Activated CD4-positive, alpha-beta T cell treated with anti-CD3 and anti-CD28 coated beads, Interleukin-2, amount 50 U/mL, for 16 hours (primary cell): Measurements from ENCODE around the gene SLC35F1.

Experiments used
- DNase-seq: peaks from one replicate; pipeline ENCODE4 v3.0.0-alpha.2; 2020

Gene SLC35F1

GRCh38 chr6:118285791-118286190 is 378.7 kb downstream of the SLC35F1 start:
- no peak for DNase-seq

- DNase-seq: no peak
Measured at GRCh38 chr6:118288355-118289124, 381.5 kb downstream of the SLC35F1 start.

- DNase-seq: no peak
Measured at GRCh38 chr6:118292558-118292957, 385.5 kb downstream of the SLC35F1 start.

GRCh38 chr6:118294906-118295305 is 387.8 kb downstream of the SLC35F1 start:
- DNase-seq: no peak

DNA sequence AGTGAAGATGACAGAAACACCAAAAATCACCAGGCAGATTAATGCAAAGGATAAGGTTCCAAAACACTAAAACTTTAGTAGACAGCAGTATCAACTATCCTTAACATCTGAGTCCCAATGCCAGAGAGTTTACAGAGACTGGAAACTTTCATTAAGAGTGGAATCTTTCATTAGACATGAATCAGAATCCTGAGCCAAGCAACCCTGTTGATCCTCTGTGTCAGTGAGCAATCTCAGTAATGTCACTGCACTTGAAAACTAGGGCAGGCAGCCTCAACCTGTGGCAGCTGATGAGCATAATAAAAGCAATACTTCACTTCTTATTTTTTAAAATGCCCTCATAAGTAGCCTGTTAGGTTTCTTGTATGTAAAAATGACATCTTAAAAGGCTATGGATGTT is 388.3 kb downstream of the SLC35F1 start:
- DNase-seq: no peak

GRCh38 chr6:118296129-118296901 is 389.3 kb downstream of the SLC35F1 start:
- DNase-seq: no peak

- DNase-seq: no peak
Measured at GRCh38 chr6:118297821-118298220, 390.8 kb downstream of the SLC35F1 start.

- DNase-seq: no peak
Measured at GRCh38 chr6:118298476-118299427, 391.7 kb downstream of the SLC35F1 start.

DNA sequence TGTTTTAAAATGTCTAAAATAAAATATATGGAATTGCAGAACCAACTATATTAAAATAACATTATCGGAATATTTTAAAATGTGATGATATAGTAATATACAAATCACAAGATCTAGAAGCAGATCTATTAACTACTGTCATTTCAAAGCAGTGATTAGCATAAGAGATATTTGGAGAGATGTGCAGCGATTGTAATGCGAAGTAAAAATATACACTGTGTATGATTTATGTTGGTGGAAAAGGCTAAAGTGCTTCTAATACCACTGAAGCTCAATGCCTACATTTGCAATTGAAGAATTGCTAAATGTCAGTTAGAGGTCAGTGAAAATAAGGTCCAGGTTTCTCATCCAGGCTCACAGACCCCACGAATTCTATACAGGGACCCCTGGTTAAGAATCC is 392.4 kb downstream of the SLC35F1 start:
- no peak for DNase-seq

DNA sequence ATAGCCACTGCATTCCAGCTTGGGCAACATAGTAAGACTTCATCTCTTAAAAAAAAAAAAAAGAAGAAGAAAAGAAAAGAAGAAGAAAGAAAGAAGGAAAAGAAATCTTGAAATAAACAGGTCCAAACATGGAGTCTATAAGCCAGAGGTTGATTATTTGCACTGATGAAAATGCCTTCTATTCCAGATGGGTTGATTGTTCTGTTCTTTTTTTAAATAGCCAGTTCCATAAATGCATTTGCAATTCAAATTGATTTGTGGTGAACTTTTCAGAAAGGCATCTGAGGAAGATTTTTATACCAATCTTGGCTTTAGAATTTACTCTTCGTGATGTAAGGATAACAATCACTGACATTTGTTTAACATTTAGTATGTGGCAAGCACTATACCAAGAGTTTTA is 397.3 kb downstream of the SLC35F1 start:
- DNase-seq: no peak

DNA sequence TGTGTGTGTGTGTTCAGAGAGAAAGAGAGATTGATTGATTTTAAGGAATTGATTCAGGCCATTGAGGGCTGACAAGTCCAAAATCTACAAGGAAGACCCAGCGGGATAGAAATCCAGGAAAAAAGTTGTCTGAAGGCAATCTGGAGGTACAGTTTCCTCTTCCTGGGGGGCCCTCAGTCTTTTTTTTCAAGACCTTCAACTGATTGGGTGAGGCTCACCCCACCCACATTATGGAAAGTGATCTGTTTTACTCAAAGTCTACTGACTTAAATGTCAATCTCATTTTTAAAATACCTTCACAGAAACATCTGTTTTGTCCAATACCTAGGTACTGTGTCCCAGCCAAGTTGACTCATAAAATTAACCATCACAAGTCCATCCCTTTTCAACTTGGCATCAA is 398.0 kb downstream of the SLC35F1 start:
- no peak for DNase-seq

GRCh38 chr6:118306392-118307238 is 399.6 kb downstream of the SLC35F1 start:
- no peak for DNase-seq

- no peak for DNase-seq
Measured at GRCh38 chr6:118307581-118307980, 400.5 kb downstream of the SLC35F1 start.

DNA sequence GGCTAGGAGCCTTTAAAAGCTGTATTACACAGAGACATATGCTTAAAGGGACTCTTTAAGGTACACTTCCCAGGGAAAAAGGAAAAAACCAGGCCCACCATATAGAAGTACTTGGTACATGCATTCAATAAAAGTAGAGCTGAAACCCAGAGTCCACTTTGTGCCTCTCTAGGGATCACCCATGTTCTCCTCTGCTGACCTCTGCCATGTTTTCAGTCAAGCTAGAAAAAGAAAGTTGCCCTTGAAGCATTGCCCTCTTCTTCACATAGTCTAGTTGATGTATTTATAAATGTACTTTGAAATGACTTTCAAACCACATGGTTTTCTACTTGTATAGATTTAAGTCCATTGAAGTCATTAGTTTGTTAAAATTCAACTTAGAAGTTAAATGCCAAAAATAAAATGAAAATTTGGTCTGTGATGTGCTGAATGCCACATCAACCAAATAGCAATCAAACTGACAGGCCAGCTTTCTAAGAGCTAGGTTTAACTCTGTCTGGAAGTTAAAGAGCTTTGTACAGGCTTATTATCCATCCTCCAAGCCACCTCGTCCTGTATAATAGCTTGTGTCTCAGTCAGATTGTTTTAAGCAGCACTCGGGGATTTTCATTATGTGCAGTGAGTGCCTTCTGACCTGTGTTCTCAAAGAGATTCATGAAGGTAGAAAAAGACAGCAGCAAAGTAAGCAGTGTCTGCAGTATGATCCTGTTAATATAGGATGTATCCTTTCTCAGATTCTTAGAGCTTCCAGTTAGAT is 402.5 kb downstream of the SLC35F1 start:
- DNase-seq: no peak

GRCh38 chr6:118313208-118313607 is 406.1 kb downstream of the SLC35F1 start:
- no peak for DNase-seq

- no peak for DNase-seq
Measured at GRCh38 chr6:118313762-118314161, 406.7 kb downstream of the SLC35F1 start.

DNA sequence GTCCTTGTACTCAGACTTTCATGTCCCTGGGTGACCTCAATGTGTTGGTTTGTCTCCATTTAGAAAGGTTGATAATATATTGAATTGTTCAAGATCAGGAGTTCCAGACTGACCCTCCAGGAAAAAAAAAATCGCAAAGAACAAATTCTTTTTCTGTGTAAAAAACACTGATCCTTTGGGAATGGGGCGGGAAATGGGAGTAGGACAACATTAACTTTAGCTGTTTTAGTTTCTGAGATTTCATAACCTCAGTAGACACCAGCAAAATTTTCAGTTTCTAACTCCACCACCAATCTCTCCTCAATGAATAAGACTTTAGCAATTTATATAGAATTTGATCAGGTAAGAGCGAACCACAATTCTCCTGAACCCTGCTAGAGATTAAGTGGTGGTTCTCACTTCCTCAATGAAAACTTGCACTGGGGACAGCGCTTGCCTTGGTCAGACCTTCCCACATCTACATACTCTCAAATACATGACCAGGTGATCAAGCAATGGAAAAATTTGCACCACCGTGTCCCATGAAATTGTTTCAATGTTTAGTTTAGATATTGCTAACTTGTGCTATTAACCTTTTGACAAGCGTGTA is 409.8 kb downstream of the SLC35F1 start:
- no peak for DNase-seq

- DNase-seq: no peak
Measured at GRCh38 chr6:118317581-118318563, 410.8 kb downstream of the SLC35F1 start.

- DNase-seq: no peak
Measured at GRCh38 chr6:118318648-118319047, 411.6 kb downstream of the SLC35F1 start.

DNA sequence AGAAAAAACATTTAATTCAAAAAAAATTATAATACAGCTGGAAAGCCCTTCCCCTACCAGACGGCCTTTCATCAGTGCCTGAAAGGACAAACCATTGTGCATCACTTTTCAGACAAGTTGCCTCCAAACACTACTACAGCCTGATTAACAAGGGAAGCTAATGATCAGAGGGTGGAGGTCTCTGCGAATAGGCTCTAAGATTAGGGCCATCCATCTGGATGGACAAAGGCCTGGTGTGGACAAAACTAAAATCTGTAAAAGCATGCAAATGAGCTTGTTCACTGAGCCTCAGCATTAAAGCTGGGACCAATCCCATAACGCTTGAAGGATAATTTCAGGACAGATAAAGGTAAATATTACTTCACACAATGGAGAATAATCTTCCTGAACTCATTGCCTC is 412.4 kb downstream of the SLC35F1 start:
- DNase-seq: no peak
